ENCODE results near the gene RBBP5. TPM values are rescaled to one million over a fixed set of nuclear protein-coding genes. Genes with fewer than 3 reads are reported as not detected.

RBBP5 gene
- polyA plus RNA-seq, 3 donors = 15.4 to 23.7 (median 18.8) TPM

DNA sequence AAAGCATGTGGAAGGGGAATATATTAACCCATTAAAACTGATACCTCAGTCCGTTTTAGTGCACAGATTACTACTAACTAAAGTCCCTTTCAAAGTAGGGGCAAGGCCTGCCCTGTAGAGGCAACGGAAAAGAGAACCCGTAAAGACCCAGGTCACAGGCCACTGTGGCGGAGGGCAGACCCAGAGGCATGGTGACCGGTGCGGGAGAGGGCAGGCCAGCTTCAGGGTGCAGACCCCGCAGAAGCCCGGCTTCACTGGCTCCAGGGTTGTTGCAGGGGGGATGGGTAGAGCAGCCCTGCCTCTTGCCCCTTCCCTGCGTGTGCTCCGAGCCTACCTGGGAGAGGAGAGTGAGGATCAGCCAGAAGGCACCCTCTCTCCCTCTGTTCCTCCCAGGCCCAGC is 61.0 kb downstream of the RBBP5 start:
- no peak for DNase-seq

DNA sequence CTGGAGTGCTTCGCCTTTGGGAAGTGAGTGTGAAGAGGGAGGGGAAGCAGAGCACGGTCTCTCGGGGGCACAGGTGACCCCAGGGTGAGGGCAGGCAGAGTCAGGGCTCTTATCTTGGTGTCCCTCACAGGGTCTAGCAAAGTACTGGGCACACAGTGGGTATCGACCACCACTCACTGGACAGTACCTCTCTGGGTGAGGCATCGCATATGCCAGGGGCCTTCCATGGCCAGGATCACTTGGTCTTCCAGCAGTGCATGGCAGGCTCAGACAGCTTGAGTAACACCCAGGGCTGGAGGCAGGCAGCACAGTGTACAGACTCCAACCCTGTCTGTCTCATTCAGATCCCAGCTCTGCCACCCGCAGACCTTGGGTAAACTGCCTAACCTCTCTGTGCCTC is 62.1 kb downstream of the RBBP5 start:
- no peak for DNase-seq

GRCh38 chr1:205058853-205059252 is 62.9 kb downstream of the RBBP5 start:
- DNase-seq = no peak

DNA sequence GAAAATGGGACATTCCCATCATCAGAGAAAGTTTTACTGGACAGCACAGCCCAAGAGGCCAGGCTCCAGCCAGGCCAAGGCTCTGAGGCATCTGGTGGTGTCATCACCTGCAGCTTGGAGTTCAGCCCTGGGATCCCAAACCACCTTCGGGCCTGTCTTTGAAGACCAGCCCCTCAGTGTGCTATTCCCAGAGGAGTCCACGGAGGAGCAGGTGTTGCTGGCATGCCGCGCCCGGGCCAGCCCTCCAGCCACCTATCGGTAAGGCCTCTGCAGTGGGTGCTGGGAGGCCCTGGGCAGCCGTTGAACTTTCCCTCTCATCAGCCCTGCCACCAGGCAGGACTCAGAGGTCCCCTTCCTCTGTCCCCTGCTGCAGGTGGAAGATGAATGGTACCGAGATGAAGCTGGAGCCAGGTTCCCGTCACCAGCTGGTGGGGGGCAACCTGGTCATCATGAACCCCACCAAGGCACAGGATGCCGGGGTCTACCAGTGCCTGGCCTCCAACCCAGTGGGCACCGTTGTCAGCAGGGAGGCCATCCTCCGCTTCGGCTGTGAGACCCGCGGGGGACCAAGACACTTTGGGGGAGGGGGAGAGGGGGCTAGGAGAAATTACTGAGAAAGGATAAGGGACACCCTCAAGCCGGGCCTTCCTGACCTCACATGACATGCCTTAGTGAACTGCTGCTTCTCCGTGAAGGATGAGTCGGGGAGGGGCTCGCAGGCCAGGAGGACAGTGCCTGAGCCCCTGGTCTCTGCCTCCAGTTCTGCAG is 63.8 kb downstream of the RBBP5 start:
- DNase-seq = no peak

GRCh38 chr1:205056956-205057568 is 64.7 kb downstream of the RBBP5 start:
- no peak for DNase-seq

DNA sequence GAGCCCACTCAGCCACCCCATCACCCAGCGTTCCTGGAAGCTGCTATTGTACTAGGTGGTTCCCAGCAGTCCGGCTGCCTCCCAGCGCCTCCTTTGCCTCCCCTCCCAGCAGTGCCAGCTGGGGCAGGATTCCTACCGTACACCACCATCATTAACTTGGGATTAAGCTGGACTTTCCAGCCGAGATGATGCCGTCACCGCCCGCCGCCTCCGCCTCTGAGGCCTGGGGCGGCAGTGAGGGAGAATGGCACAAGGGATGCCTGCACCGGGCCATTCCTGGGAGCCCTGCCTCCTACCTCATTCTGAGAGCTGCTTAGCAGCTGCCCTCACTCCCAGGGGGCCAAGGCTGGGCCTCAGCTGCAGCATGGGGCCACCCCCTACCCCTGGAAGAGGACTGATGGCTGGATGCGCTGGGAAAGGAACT is 65.6 kb downstream of the RBBP5 start:
- DNase-seq = no peak

DNA sequence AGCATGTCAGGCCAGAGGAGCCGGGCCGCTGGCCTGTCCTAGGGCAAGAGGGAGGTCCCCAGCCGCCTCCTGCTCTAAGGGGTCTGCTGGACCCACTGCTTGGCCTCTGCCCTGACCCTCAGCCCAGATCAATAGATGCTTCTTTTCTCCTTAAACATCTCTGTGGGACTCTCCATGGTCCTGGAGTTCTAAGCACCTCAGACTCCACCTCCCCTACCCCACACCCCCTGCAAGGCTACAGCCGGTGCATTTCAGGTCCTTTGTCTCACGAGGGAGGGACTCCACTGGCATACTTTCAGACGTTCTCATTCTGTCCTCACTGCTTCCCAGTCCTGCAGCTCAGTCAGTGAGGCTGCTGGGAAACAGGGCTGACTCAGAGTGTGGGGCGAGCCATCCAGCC is 67.8 kb downstream of the RBBP5 start:
- DNase-seq = no peak

GRCh38 chr1:205053296-205053695 is 68.5 kb downstream of the RBBP5 start:
- DNase-seq = no peak

- DNase-seq = no peak
Measured at GRCh38 chr1:205052690-205053089, 69.1 kb downstream of the RBBP5 start.

- DNase-seq = no peak
Measured at GRCh38 chr1:205049479-205049878, 72.3 kb downstream of the RBBP5 start.

DNA sequence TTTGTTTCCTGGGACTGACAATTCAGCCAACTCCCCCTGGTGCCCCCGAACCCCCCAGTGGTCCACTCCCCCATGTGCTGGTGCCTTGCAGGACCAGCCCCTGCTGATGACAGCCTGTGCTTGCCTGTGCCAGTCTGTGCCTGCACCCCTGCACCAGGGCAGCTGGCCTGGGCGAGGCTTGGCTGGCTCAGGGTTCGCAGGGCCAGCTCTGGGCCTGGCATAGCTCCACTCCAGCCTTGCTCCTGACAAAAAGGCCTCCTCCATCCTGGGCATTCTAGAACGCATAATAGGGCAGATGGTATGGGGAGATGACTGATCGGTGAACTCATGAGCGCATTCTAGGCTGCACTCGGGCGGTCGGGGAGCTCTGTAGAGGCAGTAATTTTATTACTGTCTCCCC is 73.4 kb downstream of the RBBP5 start:
- no peak for DNase-seq

GRCh38 chr1:205047764-205048231 is 74.0 kb downstream of the RBBP5 start:
- DNase-seq = no peak

DNA sequence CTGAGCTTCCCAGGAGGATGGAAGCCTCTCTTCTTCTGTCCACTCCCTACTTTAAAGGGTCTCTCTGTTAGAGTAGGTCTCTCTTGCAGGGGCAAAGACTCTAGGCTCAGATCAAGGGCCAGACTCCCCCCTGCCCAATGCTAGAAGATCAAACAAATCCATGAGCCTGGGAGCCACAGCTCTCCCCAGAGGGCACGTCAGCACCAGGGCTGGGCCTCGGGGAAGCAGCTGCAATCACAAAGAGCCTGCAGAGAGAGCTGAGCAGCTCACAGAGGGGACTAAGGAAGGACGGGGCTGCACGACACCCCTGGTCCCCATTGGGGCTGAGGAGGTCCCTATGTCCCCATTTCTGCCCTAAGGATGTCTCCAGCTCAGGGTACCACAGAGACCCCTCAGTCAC is 74.9 kb downstream of the RBBP5 start:
- DNase-seq = no peak

GRCh38 chr1:205045146-205045545 is 76.6 kb downstream of the RBBP5 start:
- DNase-seq = no peak

- DNase-seq = no peak
Measured at GRCh38 chr1:205044741-205045140, 77.0 kb downstream of the RBBP5 start.

DNA sequence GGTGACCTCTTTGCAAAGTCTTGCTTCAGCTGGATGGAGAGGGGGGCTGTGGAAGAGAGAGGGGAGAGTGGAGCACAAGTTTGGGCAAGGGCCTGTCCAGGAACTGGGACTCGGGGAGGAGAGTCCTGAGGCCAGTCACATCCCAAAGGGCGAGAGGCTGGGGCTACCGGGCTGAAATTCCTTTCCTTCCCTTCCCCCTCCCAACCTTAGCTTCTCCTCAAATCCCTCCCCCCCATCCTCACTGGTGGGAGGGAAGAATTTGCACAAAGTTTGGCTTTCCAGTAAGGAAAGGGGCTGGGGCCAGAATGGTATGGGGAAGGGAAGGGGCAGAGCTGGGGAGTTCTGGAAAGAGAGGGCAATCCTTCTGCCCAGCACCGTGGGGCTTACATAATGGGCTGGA is 77.9 kb downstream of the RBBP5 start:
- no peak for DNase-seq

GRCh38 chr1:205042911-205043806 is 78.6 kb downstream of the RBBP5 start, which contains the start of gene CNTN2:
CNTN2 (plus strand) TSS chr1:205043212; CDS start chr1:205053186, 9,974 bp downstream.
- no peak for DNase-seq

DNA sequence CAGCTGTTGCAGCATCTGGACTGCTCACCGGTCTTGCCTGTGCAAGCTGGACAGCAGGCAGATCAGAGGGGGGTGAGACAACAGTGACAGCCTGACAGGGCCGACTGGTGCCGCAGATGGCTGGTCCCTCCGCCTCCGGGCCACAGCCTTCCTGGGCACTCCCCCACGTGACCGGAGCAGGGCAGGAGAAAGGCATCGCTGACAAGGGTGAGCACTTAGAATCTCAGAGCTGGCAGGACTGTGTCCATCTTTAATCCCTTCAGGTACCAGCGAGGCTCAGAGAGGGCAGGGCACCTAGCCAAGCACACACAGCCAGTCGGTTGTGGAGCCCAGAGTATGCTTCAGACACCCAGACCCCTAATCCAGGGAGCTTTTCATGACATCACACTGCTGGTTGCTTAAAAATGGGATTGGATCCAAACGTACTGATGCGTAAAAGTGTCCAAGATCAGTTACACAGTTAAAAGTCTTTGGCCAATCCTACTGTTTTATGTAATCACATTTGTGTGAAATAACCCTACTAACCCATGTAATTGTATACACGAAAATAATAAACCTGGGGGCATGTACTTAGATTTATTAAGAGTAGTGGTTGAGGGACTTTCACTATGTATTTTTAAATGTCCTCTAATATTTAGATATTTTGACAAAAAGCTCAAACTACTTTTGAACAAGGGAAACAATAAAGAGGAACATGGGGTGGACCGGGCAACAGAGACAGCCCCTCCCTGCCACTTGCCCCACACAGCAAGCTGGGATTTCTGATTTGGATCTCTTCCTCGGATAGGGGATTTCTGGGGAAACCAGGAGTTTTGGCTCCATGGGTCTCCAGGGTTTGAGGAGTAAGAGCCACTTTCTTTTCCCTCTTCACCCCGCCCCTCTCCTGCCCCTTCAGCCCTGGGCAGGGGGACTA is 79.5 kb downstream of the RBBP5 start:
- DNase-seq = no peak

- no peak for DNase-seq
Measured at GRCh38 chr1:205041001-205041715, 80.6 kb downstream of the RBBP5 start.

GRCh38 chr1:205038132-205038786 is 83.5 kb downstream of the RBBP5 start:
- DNase-seq = no peak
